Immature natural killer cell (primary cell): ENCODE data around the gene STX1A. TPM values are rescaled to one million over a fixed set of nuclear protein-coding genes. Genes with fewer than 3 reads are reported as not detected.

Source experiments
- DNase-seq, 3 donors: peaks; one replicate each; pipeline ENCODE4 v3.0.0; 2022; ENCODE audit warnings: mixed read lengths in 1 of 3
- H3K27ac Mint-ChIP-seq, 6 donors: one replicate each; pipeline ENCODE4 v1.8.0; 2020; ENCODE audit warnings: mixed read lengths in 6 of 6, mild to moderate bottlenecking in 5 of 6, inconsistent platforms in 4 of 6, moderate library complexity in 3 of 6
- H3K27me3 Mint-ChIP-seq, 3 donors: one replicate each; pipeline ENCODE4 v1.8.0; 2020 to 2021; ENCODE audit warnings: low read depth in 3 of 3, mild to moderate bottlenecking in 3 of 3, mixed read lengths in 3 of 3, moderate library complexity in 3 of 3, inconsistent platforms in 1 of 3
- H3K36me3 Mint-ChIP-seq, 3 donors: one replicate each; pipeline ENCODE4 v1.8.0; 2020; ENCODE audit warnings: mixed read lengths in 3 of 3, inconsistent platforms in 2 of 3, mild to moderate bottlenecking in 2 of 3
- H3K4me1 Mint-ChIP-seq, 2 donors: one replicate each; pipeline ENCODE4 v1.8.0; 2020; ENCODE audit warnings: inconsistent platforms in 2 of 2, mild to moderate bottlenecking in 2 of 2, mixed read lengths in 2 of 2, moderate library complexity in 1 of 2
- H3K4me3 Mint-ChIP-seq, 5 donors: one replicate each; pipeline ENCODE4 v1.8.0; 2020; ENCODE audit warnings: mild to moderate bottlenecking in 5 of 5, mixed read lengths in 5 of 5, inconsistent platforms in 3 of 5, moderate library complexity in 3 of 5
- H3K9me3 Mint-ChIP-seq, 6 donors: one replicate each; pipeline ENCODE4 v1.8.0; 2020; ENCODE audit warnings: mild to moderate bottlenecking in 6 of 6, mixed read lengths in 6 of 6, inconsistent platforms in 4 of 6, moderate library complexity in 3 of 6
- polyA plus RNA-seq, 3 donors: library from polyadenylated mRNA; unstranded; fragments of 300-500 nt; fragmentation: Illumina TruSeq; gene quantifications; one replicate each; pipeline ENCODE4 v1.2.3, GENCODE V29; 2021

The STX1A gene
- 1 to 10 TPM; 2.1 to 5.3 (median 4.0) TPM for polyA plus RNA-seq

- Mint-ChIP-seq H3K27ac (peak within 1 kb of the TSS in 4 of 6 donors; percentile 53 to 84 (median 62)), H3K4me3 (peak within 1 kb of the TSS; percentile 88 to 93 (median 90)), H3K27me3 (peaks cover 6 to 11% (median 7%) of the 10 kb centered on the region in 3 donors), H3K36me3 (peaks cover 0 to 4% (median 0%) of the 10 kb centered on the region in 3 donors), H3K4me1 (peaks cover 26 to 28% of the 10 kb centered on the region in 2 donors), H3K9me3 (no peaks in the 10 kb centered on the region)
- peak; percentile 59 to 73 (median 70) for DNase-seq
Measured at GRCh38 chr7:73718905-73719805, at the start of gene STX1A. TSS of gene STX1A (minus strand) at chr7:73719669. CDS start at chr7:73719631, 38 bp downstream.

GRCh38 chr7:73768641-73769480 lies 49.4 kb upstream of the STX1A start:
- Mint-ChIP-seq H3K27ac (no peak overlapping the region), H3K4me3 (no peak overlapping the region), H3K36me3 (no peaks in the 10 kb centered on the region), H3K9me3 (no peaks in the 10 kb centered on the region), H3K4me1 (no peaks in the 10 kb centered on the region), H3K27me3 (peaks cover 4 to 17% (median 10%) of the 10 kb centered on the region in 3 donors)
- DNase-seq: no peak

- Mint-ChIP-seq H3K4me1 (no peaks in the 10 kb centered on the region), H3K27me3 (peaks cover 2 to 12% (median 10%) of the 10 kb centered on the region in 3 donors), H3K4me3 (no peak overlapping the region)
Measured at GRCh38 chr7:73766556-73767229, 47.2 kb upstream of the STX1A start.

GRCh38 chr7:73762659-73762999 lies 43.2 kb upstream of the STX1A start:
- no peak overlapping the region for H3K27ac Mint-ChIP-seq
- peaks cover 0 to under 1% (median 0%) of the 10 kb centered on the region in 6 donors for H3K9me3 Mint-ChIP-seq
- no peaks in the 10 kb centered on the region for H3K4me1 Mint-ChIP-seq
- H3K36me3 Mint-ChIP-seq: no peaks in the 10 kb centered on the region
- H3K27me3 Mint-ChIP-seq: peaks cover 0 to 5% (median 5%) of the 10 kb centered on the region in 3 donors
- no peak for DNase-seq
- H3K4me3 Mint-ChIP-seq: no peak overlapping the region

More at GRCh38 chr7:73766556-73767229, 47.2 kb upstream of the STX1A start:
- no peaks in the 10 kb centered on the region for H3K36me3 Mint-ChIP-seq
- DNase-seq: no peak
- no peaks in the 10 kb centered on the region for H3K9me3 Mint-ChIP-seq
- H3K27ac Mint-ChIP-seq: no peak overlapping the region

GRCh38 chr7:73761854-73762658 lies 42.6 kb upstream of the STX1A start:
- Mint-ChIP-seq H3K36me3 (no peaks in the 10 kb centered on the region), H3K9me3 (peaks cover 0 to 2% (median 0%) of the 10 kb centered on the region in 6 donors), H3K27ac (no peak overlapping the region), H3K27me3 (peaks cover 0 to 2% (median 0%) of the 10 kb centered on the region in 3 donors), H3K4me1 (no peaks in the 10 kb centered on the region), H3K4me3 (no peak overlapping the region)
- no peak for DNase-seq

GRCh38 chr7:73758581-73759138 lies 39.2 kb upstream of the STX1A start:
- H3K9me3 Mint-ChIP-seq: peaks cover 0 to 2% (median 0%) of the 10 kb centered on the region in 6 donors
- H3K4me3 Mint-ChIP-seq: no peak overlapping the region
- no peak for DNase-seq
- peaks cover 0 to 3% (median 0%) of the 10 kb centered on the region in 3 donors for H3K36me3 Mint-ChIP-seq
- H3K27me3 Mint-ChIP-seq: peaks cover 0 to 2% (median under 1%) of the 10 kb centered on the region in 3 donors
- no peaks in the 10 kb centered on the region for H3K4me1 Mint-ChIP-seq
- H3K27ac Mint-ChIP-seq: no peak overlapping the region

- Mint-ChIP-seq H3K9me3 (no peaks in the 10 kb centered on the region), H3K4me3 (no peak overlapping the region), H3K4me1 (no peaks in the 10 kb centered on the region), H3K27me3 (peaks cover 0 to 2% (median 2%) of the 10 kb centered on the region in 3 donors), H3K36me3 (peaks cover 0 to 3% (median 0%) of the 10 kb centered on the region in 3 donors), H3K27ac (no peak overlapping the region)
- DNase-seq: no peak
Measured at GRCh38 chr7:73749931-73750776, 30.7 kb upstream of the STX1A start.

- Mint-ChIP-seq H3K4me1 (no peaks in the 10 kb centered on the region), H3K4me3 (no peak overlapping the region), H3K36me3 (no peaks in the 10 kb centered on the region), H3K9me3 (no peaks in the 10 kb centered on the region), H3K27ac (no peak overlapping the region), H3K27me3 (peaks cover 0 to 1% (median 0%) of the 10 kb centered on the region in 3 donors)
- no peak for DNase-seq
Measured at GRCh38 chr7:73746378-73746777, 26.9 kb upstream of the STX1A start.

- H3K27me3 Mint-ChIP-seq: peaks cover 0 to 2% (median 1%) of the 10 kb centered on the region in 3 donors
- no peak overlapping the region for H3K27ac Mint-ChIP-seq
- H3K36me3 Mint-ChIP-seq: no peaks in the 10 kb centered on the region
- H3K4me1 Mint-ChIP-seq: peaks cover 0 to 3% of the 10 kb centered on the region in 2 donors
- no peaks in the 10 kb centered on the region for H3K9me3 Mint-ChIP-seq
- H3K4me3 Mint-ChIP-seq: no peak overlapping the region
- no peak for DNase-seq
Measured at GRCh38 chr7:73742753-73743641, 23.5 kb upstream of the STX1A start.

GRCh38 chr7:73742338-73742752 lies 22.9 kb upstream of the STX1A start:
- Mint-ChIP-seq H3K27me3 (peaks cover 0 to 2% (median 1%) of the 10 kb centered on the region in 3 donors), H3K27ac (no peak overlapping the region), H3K36me3 (no peaks in the 10 kb centered on the region), H3K4me3 (no peak overlapping the region), H3K4me1 (peaks cover 0 to 8% of the 10 kb centered on the region in 2 donors), H3K9me3 (no peaks in the 10 kb centered on the region)
- DNase-seq: no peak

- Mint-ChIP-seq H3K36me3 (no peaks in the 10 kb centered on the region), H3K27ac (no peak overlapping the region), H3K27me3 (peaks cover 0 to 2% (median 1%) of the 10 kb centered on the region in 3 donors), H3K4me1 (peaks cover 0 to 8% of the 10 kb centered on the region in 2 donors), H3K4me3 (no peak overlapping the region), H3K9me3 (no peaks in the 10 kb centered on the region)
- DNase-seq: no peak
Measured at GRCh38 chr7:73741600-73741999, 22.1 kb upstream of the STX1A start.
